IPS-18a (cell line): ENCODE measurements around the gene INPP5A.
"Not testable (repeated sequence)": the region's sequence is repeated elsewhere in the genome, so short reads cannot be mapped to it uniquely, and the experiment has no call there.

Experiments
- H3K27ac ChIP-seq: one replicate; pipeline ENCODE4 v1.5.1; 2013; ENCODE audit warnings: low read length
- H3K27me3 ChIP-seq: one replicate; pipeline ENCODE4 v1.6.1; 2013; ENCODE audit warnings: mild to moderate bottlenecking, low read length; ENCODE audit not compliant: control insufficient read depth, insufficient read depth
- H3K36me3 ChIP-seq: one replicate; pipeline ENCODE4 v1.6.1; 2013; ENCODE audit warnings: low read depth, low read length; ENCODE audit not compliant: control insufficient read depth
- H3K4me1 ChIP-seq: one replicate; pipeline ENCODE4 v1.6.1; 2013; ENCODE audit warnings: low read depth, low read length; ENCODE audit not compliant: control insufficient read depth
- H3K4me3 ChIP-seq: one replicate; pipeline ENCODE4 v1.5.1; 2013; ENCODE audit warnings: low read length
- H3K9ac ChIP-seq: one replicate; pipeline ENCODE4 v1.6.1; 2013; ENCODE audit warnings: mild to moderate bottlenecking, low read length, moderate library complexity
- H3K9me3 ChIP-seq: one replicate; pipeline ENCODE4 v1.6.1; 2013; ENCODE audit warnings: low read depth, low read length; ENCODE audit not compliant: control insufficient read depth

INPP5A gene

DNA sequence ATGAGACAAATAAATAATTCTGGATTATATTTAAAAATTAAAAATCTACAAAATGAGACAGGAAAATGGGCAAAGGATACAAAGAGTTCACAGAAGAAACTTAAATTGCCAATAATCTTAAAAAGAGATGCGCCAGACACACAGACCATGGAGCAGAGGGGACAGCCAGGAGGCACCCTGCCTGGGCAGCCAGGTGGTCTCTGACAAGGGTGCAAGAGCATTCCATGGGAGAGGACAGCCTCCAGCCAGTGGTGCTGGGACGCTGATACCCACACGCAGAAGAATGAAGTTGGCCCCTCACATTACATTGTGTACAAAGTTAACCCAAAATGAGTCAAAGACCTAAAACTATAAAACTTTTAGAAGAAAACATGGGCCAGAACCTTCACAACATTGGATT is 142.1 kb downstream of the INPP5A start:
- H3K4me1 ChIP-seq = no peaks in the 10 kb centered on the region
- no peaks in the 10 kb centered on the region for H3K27me3 ChIP-seq
- no peak overlapping the region for H3K4me3 ChIP-seq
- no peak overlapping the region for H3K27ac ChIP-seq
- H3K9me3 ChIP-seq = no peaks in the 10 kb centered on the region
- H3K9ac ChIP-seq = no peak overlapping the region
- H3K36me3 ChIP-seq = no peaks in the 10 kb centered on the region

- H3K9ac ChIP-seq, H3K27ac ChIP-seq, H3K9me3 ChIP-seq, H3K36me3 ChIP-seq, H3K4me1 ChIP-seq, H3K27me3 ChIP-seq, H3K4me3 ChIP-seq: not testable (repeated sequence)
Measured at GRCh38 chr10:132680741-132681140, 143.2 kb downstream of the INPP5A start.

GRCh38 chr10:132681858-132682755 is 144.5 kb downstream of the INPP5A start:
- no peaks in the 10 kb centered on the region for H3K27me3 ChIP-seq
- no peaks in the 10 kb centered on the region for H3K36me3 ChIP-seq
- no peaks in the 10 kb centered on the region for H3K4me1 ChIP-seq
- H3K27ac ChIP-seq = no peak overlapping the region
- H3K4me3 ChIP-seq = no peak overlapping the region
- no peaks in the 10 kb centered on the region for H3K9me3 ChIP-seq
- no peak overlapping the region for H3K9ac ChIP-seq

GRCh38 chr10:132684164-132684891 is 146.7 kb downstream of the INPP5A start:
- H3K27ac ChIP-seq = no peak overlapping the region
- no peaks in the 10 kb centered on the region for H3K36me3 ChIP-seq
- H3K9ac ChIP-seq = no peak overlapping the region
- no peaks in the 10 kb centered on the region for H3K9me3 ChIP-seq
- H3K27me3 ChIP-seq = no peaks in the 10 kb centered on the region
- H3K4me3 ChIP-seq = no peak overlapping the region
- H3K4me1 ChIP-seq = no peaks in the 10 kb centered on the region

DNA sequence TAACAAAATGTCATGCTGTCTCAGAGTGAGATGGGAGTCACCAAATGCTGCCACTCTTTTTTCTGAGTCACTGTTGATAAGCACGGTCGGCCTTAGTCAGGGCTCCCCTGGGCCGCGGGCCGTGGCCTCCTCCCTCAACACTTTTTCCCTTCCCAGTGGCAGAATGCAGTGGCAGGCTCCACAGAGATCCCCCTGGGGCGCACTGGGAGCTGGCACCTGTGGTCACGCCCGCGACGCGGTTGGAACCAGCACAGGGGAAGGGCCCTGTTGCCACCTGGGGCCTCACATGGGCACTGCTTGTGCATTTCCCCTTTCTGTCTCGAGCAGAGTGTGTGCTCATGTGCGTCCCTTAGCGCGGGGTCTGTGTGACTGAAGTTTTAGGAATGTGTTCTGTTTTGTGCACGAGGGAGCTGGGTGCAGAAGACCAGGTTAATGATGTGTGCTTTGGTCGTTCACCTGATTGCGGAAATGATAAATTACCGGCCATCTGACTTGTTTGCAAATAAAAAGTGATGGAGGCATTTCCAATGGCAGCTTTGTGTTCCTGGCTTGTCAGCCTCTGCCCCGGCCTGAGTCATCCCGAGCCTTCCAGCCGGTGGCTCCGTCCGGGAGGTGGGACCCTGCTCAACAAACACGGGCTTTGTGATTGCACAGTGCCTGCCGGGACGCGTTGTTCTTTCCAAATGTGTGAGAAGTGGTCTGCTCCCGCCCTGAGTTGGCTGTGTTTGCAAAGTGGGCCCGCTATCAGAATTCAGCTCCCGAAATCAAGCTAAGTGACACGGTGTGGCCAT is 147.7 kb downstream of the INPP5A start:
- H3K27me3 ChIP-seq = no peaks in the 10 kb centered on the region
- H3K4me1 ChIP-seq = no peaks in the 10 kb centered on the region
- no peak overlapping the region for H3K4me3 ChIP-seq
- no peak overlapping the region for H3K9ac ChIP-seq
- H3K36me3 ChIP-seq = no peaks in the 10 kb centered on the region
- H3K9me3 ChIP-seq = no peaks in the 10 kb centered on the region
- H3K27ac ChIP-seq = no peak overlapping the region

- Histone ChIP-seq H3K4me3 (no peak overlapping the region), H3K27me3 (no peaks in the 10 kb centered on the region), H3K9me3 (no peaks in the 10 kb centered on the region), H3K36me3 (no peaks in the 10 kb centered on the region), H3K27ac (no peak overlapping the region), H3K4me1 (no peaks in the 10 kb centered on the region), H3K9ac (no peak overlapping the region)
Measured at GRCh38 chr10:132685921-132686680, 148.5 kb downstream of the INPP5A start.

- no peaks in the 10 kb centered on the region for H3K9me3 ChIP-seq
- H3K9ac ChIP-seq = no peak overlapping the region
- no peaks in the 10 kb centered on the region for H3K36me3 ChIP-seq
- H3K4me3 ChIP-seq = no peak overlapping the region
- no peaks in the 10 kb centered on the region for H3K27me3 ChIP-seq
- H3K4me1 ChIP-seq = no peaks in the 10 kb centered on the region
- H3K27ac ChIP-seq = no peak overlapping the region
Measured at GRCh38 chr10:132687181-132687892, 149.8 kb downstream of the INPP5A start.

DNA sequence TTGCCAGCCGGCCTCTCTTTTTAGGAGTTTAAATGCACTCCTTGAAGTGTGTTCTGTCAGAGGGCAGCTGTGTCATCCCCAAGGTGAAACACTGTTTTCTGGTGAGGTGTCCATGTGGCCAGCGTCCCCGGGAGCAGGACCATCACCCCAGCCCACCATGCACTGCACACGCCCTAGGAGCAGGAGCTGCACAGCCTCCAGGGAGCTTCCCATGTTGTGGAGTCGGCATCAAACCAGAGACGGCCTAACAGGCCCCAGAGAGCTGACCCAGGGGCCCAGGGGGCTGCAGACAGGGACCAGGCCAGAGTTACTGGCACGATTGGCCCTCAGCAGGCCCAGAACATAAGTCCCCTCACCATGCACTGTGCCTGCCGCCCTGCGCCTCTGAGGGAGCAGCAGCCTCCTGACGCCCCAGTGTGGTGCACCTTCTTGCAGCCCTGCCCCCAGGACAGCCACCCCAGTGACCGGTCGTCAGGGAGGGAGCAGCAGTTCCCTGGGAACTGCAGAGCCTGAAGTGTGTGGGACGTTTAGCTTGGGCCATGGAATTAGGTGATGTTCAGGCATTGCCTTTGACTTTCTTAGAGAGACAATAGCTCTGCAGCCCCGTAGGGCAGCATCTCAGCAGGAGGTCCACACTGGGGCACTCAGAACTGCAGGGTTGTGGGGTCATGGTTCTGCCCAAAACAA is 150.4 kb downstream of the INPP5A start:
- Histone ChIP-seq H3K9ac (no peak overlapping the region), H3K27me3 (no peaks in the 10 kb centered on the region), H3K4me3 (no peak overlapping the region), H3K36me3 (no peaks in the 10 kb centered on the region), H3K9me3 (no peaks in the 10 kb centered on the region), H3K4me1 (no peaks in the 10 kb centered on the region), H3K27ac (no peak overlapping the region)

GRCh38 chr10:132688580-132689420 is 151.2 kb downstream of the INPP5A start:
- Histone ChIP-seq H3K4me3 (no peak overlapping the region), H3K9me3 (no peaks in the 10 kb centered on the region), H3K9ac (no peak overlapping the region), H3K4me1 (no peaks in the 10 kb centered on the region), H3K27ac (no peak overlapping the region), H3K36me3 (no peaks in the 10 kb centered on the region), H3K27me3 (no peaks in the 10 kb centered on the region)
